Heart left ventricle (tissue), 13 donors: ENCODE data around the gene DHX40.

Source experiments
- CTCF ChIP-seq, 12 donors: fragments of 200-600 bp; sonication (generic) in 4 of 12; IDR thresholded peaks; one replicate each; pipeline versions ENCODE4 v1.5.0 to v1.8.0; 2018 to 2022; ENCODE audit warnings: antibody characterized with exemption in 12 of 12, mild to moderate bottlenecking in 5 of 12
- POLR2A ChIP-seq, 2 donors: fragments of 450-650 bp; IDR thresholded peaks; one replicate each; pipeline ENCODE4 v1.6.1; 2017; ENCODE audit warnings: antibody characterized with exemption in 2 of 2, mild to moderate bottlenecking in 2 of 2, moderate library complexity in 2 of 2
- donor health status: ischemic (EF 13 %, LVEDD 7.1; RV severe dilation, severe dysfunction).
- donor health status: DM: no; HTN: yes; CAD: no.
- donor health status: DM: no; HTN: no; CAD: no.
- donor health status: ischemic (EF 25% LVEDD 6.9; RV normal size, moderate dysfunction).
- donor health status: ischemic (EF 25% LVEDD 5.7; RV mildly dilated, moderate dysfunction).
- donor health status: ischemic (EF 35%, LVEDD 5.7; RV mildly dilated, moderate dysfunction).
- donor health status: nonischemic (EF 11% LVEDD 7.7; RV severe dilation, severe dysfunction).
- donor health status: DM: yes; HTN: yes; CAD: no.
- donor health status: PGD.
- donor health status: ischemic (EF 29% LVEDD 5.4; RV normal size, mild dysfunction).
- donor health status: nonischemic (EF 23%, LVEDD 6.1; RV moderate dilation, normal function).

- TF ChIP-seq CTCF (IDR thresholded peaks at IDR 0.05) (no peak), POLR2A (IDR thresholded peaks at IDR 0.05) (no peak)
Measured at GRCh38 chr17:59647288-59647687, 81.9 kb downstream of the DHX40 start.
